HG03558 (cell line): ENCODE data around the gene RSRC1.
"Not testable (repeated sequence)": the region's sequence is repeated elsewhere in the genome, so short reads cannot be mapped to it uniquely, and the experiment has no call there.

Experiments used
- ATAC-seq: cut with Tn5 transposase; IDR thresholded peaks from one replicate; pipeline ENCODE4 v1.9.1; 2021; ENCODE audit warnings: moderate number of reproducible peaks; ENCODE audit not compliant: unreplicated experiment; ENCODE audit errors: extremely low read depth

Gene RSRC1

GRCh38 chr3:158494673-158495072, 384.8 kb downstream of the RSRC1 start:
- ATAC-seq: no peak

GRCh38 chr3:158495398-158495902, 385.6 kb downstream of the RSRC1 start:
- ATAC-seq: not testable (repeated sequence)

GRCh38 chr3:158505117-158505516, 395.2 kb downstream of the RSRC1 start:
- no peak for ATAC-seq

GRCh38 chr3:158506456-158506855, 396.6 kb downstream of the RSRC1 start:
- no peak for ATAC-seq

GRCh38 chr3:158508481-158508880, 398.6 kb downstream of the RSRC1 start:
- ATAC-seq: no peak

GRCh38 chr3:158509891-158510290, 400.0 kb downstream of the RSRC1 start:
- ATAC-seq: no peak

GRCh38 chr3:158516729-158517128, 406.8 kb downstream of the RSRC1 start:
- not testable (repeated sequence) for ATAC-seq

- ATAC-seq: no peak
These were observed 409.9 kb downstream of the RSRC1 start for GRCh38 chr3:158519776-158520175.

GRCh38 chr3:158520433-158520832, 410.5 kb downstream of the RSRC1 start:
- no peak for ATAC-seq

GRCh38 chr3:158522221-158523136, 412.6 kb downstream of the RSRC1 start:
- ATAC-seq: no peak

- no peak for ATAC-seq
These were observed 418.3 kb downstream of the RSRC1 start for GRCh38 chr3:158528076-158528674.

- no peak for ATAC-seq
These were observed 421.4 kb downstream of the RSRC1 start for GRCh38 chr3:158531334-158531733.

- no peak for ATAC-seq
These were observed 422.3 kb downstream of the RSRC1 start for GRCh38 chr3:158532099-158532734.

GRCh38 chr3:158535918-158536317, 426.0 kb downstream of the RSRC1 start:
- ATAC-seq: no peak

GRCh38 chr3:158539414-158540014, 429.6 kb downstream of the RSRC1 start:
- ATAC-seq: no peak

GRCh38 chr3:158540066-158540465, 430.2 kb downstream of the RSRC1 start:
- no peak for ATAC-seq

GRCh38 chr3:158548691-158549090, 438.8 kb downstream of the RSRC1 start:
- no peak for ATAC-seq

GRCh38 chr3:158549938-158550337, 440.0 kb downstream of the RSRC1 start:
- ATAC-seq: not testable (repeated sequence)

- ATAC-seq: no peak
These were observed 442.2 kb downstream of the RSRC1 start for GRCh38 chr3:158552124-158552523.

GRCh38 chr3:158559504-158559903, 449.6 kb downstream of the RSRC1 start:
- ATAC-seq: no peak
